GM03348 (cell line): ENCODE results near the gene RHEX.

Experiments used
- DNase-seq: peaks from one replicate; pipeline ENCODE4 v3.0.0; 2012; ENCODE audit warnings: low spot score

RHEX gene

DNA sequence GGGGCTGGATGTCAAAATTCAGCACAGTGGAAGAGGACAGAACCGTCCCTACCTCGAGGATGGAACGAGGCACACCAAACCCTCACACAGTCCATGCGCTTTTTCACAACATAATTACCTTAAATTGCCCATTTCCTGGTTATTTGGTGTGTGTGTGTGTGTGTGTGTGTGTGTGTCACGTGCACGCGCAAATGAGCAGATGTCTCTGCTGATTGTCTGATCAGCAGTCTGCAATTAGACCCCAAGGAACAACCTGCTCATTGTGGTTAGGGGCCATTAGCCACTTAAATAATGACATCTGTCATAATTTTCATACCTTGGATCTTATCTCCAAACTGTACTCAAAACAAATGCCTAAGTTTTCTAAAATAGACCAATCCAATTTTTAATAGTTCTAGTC lies 41.1 kb downstream of the RHEX start:
- no peak for DNase-seq

DNA sequence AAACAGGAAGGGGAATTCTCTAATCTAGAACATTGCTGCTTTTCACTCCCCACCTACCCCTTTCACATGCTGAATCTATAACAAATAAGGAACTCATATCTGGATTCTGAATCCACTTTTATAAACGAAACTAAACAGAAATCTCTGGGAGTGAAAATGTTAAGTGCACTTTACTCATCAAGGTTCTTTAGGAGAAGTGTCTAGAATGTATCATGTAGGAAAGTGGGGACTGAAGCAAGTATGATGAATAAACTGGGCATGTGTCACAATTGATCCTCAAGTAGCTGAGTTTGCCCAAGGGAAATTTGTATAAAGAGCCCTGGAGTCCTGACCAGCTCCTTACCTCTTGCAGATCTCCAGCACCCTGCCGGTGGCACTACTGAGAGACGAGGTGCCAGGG lies 44.4 kb downstream of the RHEX start:
- DNase-seq: no peak

DNA sequence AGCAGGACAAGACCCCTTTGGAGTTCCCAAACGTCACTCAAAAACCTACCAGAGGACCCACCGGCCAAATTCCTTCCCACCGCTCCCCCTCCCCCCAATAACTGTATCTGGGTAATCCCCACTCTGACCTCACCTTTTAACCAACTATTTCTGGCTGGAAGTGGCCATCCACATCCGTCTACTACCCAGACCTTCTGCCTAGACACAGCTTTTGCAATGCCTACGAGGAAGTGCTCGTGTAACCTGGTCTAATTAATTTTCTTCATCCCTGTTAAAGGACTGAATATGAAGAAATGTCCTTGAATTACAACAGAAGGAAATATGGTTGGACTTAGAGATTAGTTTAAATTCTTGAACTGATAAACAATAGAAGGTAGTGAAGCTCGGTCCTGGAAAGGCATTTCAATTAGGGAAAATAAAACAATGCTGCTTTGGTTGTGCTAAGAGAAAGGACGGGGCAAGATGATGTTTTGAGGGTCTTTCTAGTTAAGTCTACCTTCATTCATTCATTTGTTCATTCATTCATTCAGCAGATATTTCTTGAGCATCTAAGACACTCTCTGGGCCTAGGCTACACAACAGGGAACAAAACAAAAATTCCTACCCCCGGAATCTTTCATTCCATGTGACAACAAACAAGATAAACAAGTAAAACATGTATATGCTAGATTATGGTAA lies 45.4 kb downstream of the RHEX start:
- no peak for DNase-seq

DNA sequence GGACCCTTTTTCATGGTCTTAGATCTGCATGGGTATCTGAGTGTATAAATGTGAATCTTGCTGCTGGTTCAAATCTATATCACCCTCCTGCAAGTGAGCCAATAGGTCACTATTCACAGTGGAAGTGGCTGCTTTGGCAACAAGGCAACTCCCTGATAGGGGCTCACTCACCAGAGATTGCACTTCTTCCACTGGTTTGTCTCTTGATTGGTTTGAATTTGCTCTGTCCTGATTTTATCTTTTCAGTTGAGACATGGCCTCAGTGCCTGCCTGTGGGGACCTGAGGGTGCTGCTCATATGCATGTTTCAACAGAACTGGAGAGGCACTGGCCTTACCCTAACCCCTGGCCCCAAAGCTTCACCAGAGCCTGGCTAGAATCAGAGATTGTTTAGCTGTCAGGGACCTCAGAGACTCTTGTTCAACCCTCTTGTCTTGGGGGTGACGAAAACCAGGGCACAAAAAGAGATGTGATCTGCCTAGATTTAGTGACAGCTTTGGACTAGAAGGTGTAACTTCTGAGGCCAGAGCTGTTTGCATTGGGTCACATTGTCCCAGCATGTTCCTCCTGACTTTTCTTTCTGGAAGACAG lies 47.3 kb downstream of the RHEX start:
- no peak for DNase-seq

DNA sequence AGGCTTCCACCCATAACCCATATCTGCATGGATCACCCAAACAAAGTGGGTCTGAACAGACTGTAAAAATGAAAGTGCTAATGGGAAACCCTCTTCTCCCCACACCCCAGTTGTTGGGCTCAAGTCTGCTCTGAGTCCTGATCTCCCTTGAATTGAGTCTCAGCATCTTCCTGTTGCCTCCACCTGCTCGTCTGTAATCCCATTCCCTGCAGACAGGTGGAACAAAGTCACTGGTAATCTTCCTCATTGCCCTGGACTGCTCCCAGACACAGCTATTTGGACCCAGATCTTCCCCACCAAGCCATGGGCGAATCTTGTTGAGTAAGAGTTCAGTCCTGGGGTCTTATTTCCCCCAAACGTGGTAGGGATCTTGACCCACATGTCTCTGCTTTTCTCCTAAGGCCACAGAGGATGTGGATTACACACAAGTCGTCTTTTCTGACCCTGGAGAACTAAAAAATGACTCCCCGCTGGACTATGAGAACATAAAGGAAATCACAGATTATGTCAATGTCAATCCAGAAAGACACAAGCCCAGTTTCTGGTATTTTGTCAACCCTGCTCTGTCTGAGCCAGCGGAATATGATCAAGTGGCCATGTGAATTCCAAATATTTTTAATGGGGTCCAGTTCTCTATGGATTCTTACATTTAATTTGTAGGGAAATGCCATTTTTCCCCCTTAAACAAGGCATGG lies 48.5 kb downstream of the RHEX start:
- no peak for DNase-seq

DNA sequence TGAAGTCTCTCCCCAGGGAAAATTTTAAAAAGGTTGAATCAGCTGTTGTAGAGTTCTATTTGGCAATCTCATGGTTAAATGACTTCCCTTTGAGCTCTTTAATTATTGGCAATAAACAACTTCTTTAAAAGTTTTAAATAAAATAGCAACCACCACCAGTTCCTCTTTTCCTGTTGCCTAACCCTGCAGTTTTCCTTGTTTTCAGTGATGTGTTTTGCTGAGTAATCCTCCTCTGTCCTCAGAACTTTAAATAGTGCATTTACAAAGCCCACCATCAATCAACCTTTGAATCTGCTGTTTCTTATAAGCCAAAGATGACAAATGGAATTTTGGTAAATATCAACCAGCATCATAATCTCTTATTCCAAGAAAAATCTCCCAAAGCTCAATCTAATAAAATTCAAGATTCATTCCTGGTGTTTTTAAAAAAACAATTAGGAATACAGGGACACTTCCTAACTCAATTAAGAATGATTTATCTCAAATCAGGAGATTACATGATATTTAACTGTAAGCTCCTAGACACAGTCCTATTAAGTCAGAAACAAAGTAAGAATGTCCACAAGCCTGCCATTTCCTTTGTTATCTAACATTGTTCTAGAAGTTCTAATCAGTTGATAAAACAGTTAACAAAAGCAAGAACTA lies 49.4 kb downstream of the RHEX start:
- no peak for DNase-seq

DNA sequence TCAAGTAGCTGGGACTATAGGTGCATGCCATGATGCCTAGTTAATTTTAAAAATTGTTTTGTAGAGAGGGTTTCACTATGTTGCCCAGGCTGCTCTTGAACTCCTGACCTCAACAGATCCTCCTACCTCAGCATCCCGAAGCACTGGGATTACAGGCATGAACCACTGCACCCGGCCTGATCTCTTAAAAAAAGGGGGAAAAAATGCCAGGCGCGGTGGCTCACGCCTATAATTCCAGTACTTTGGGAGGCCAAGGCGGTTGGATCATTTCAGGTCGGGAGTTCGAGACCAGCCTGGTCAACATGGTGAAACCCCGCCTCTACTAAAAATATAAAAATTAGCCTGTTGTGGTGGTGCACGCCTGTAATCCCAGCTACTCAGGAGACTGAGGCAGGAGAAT lies 51.0 kb downstream of the RHEX start:
- DNase-seq: no peak

DNA sequence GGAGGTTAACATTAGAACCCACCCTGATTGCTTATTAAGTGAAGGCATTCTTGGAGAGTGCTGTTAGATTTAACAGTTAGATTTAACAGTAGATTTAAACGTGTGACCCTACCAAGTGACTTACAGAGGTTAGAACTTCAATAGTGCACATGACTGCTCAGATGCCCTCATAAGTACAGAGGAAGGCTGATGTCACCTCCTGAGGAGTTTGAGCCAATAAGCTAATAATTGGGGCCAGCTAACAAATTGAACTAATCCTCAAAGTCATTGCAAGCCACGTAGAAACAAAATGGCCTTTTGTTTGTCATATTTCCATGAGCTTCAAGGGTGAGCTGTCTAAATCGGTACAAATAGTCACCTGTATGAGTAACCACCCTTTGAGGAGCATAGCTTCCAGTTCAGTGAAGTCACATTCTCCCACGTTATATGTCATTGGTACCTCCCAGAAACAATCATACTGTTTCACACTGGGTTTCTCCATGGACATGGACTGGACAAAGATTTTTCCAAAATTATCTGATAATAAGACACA lies 52.6 kb downstream of the RHEX start:
- no peak for DNase-seq

DNA sequence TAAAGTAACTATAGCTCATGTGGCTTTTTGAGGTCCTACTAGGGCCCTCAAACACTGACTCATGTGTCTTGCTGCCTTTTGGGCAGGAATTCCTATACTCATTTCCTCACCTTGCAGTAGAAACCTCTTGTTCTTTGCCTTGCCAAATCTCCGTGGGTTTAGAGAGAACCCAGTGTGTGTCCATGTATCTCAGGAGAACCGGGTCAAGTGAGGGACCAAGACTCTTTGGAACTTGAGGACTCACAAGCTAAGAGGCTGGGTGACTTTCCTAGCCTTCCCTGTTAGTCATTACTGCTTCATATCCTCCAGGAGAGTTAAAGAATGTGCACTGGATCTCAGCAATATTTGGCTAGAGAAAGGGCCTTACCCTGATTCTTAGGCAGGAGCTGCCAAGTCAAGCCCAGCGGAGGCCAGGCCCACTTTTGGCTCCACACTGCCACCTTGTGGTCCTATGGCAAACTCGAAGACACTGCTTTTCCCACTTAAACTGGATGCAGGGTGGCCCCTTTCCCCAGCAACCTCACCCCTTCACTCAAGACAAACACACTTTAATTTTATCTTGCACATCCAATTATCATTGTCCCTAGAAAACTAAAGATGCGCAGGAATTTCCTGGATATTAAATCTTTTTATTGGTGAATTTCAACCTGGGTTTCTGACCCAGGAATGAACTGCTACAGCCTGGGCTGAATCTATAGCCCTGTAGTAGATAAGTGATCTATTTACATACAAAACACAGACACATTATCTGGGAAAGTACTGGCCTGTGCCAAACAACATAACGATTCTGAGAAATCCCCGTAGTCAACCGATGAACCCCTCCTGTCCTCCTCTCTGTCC lies 53.6 kb downstream of the RHEX start:
- peak; percentile 94 for DNase-seq

DNA sequence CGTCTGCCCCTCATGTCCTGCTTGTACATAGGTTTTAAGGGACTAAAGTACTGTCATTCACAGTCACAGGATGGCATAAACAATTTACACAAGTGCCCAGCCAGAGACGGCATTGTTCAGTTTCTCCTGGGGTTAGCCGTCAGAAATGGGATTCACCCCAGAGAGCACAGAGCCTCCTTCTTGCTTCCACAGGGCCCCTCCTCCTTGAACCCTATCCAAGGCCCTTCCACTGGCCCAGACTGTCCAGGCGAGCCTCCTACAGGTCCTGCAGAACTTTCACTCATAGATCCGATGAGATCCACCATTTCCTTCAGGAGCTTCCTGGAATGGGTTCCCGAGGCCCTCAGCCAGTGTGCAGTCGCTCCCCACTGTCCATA lies 54.2 kb downstream of the RHEX start:
- DNase-seq: no peak

DNA sequence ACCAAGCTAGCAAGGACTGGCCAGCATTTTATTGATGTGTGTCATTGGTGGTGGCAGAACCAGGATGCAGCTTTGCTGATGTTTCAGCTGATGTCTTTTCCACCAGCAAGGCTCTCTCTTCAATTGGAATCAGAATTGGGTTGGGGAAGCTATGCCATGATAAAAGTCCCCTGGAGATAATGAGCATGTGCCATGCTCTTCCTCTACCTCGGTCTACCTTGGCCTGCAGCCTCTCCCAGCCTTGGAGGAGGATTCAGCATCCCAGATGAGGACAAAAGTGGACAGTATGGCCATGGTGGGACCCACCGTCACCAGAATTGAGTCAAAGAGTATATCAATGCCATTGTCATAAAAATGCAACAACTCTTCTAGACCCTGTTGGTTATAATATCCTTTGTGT lies 55.7 kb downstream of the RHEX start:
- DNase-seq: no peak

DNA sequence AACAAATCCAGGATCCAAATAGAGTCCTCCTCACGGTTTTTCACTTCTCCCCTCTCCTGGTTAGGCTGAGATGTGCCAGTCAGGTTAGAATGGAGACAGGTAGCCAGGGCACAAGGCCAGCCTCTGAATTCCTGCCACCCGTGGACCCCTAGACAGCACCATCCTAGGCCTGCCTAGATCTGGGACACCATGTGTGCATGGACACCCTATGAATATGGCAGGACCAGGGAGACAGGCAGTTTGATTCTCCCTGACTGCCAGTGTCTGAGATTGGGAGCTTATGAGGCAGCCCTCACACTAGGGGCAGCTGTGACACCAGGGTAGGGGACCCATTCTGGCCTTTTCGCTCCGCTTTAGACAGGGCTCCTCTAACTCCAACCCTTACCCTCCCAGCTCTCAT lies 56.7 kb downstream of the RHEX start:
- DNase-seq: no peak

DNA sequence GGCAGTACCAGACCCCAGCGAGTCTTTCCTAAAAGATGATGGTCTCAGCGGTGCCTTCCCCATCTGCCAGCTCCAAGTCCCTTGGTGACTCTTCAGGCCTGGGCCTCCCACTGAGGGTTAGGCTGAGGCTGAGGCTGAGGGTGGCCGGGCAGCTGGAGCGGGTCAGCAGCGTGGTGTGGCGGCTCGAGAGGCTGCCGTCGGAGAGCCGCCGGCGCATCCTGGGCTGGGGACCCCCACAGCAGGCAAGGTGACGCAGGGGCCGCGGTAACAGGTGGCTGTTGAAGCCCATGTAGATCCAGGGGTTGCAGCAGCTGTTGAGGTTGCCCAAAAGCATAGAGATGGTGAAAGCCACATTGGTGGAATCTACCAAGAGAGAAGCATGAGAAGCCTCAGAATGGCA lies 57.2 kb downstream of the RHEX start:
- DNase-seq: no peak

DNA sequence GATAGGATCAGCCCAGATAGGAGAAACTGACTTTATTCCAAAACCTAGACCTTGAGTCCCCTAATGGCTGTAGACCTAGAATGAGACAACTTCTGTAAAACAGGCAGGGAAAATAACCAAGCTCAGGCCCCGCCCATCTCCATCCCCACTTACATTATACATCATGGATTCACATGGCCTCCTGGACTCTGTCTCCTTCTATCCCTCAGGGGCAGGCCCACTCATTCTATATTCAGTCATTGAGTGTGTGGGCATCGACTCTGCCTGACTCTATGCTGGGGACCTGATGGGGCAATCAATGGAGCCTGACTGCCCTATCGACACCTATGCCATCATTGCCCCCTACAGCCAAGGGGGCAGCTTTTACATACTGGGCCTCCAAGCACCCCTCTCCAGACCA lies 57.8 kb downstream of the RHEX start:
- DNase-seq: no peak

DNA sequence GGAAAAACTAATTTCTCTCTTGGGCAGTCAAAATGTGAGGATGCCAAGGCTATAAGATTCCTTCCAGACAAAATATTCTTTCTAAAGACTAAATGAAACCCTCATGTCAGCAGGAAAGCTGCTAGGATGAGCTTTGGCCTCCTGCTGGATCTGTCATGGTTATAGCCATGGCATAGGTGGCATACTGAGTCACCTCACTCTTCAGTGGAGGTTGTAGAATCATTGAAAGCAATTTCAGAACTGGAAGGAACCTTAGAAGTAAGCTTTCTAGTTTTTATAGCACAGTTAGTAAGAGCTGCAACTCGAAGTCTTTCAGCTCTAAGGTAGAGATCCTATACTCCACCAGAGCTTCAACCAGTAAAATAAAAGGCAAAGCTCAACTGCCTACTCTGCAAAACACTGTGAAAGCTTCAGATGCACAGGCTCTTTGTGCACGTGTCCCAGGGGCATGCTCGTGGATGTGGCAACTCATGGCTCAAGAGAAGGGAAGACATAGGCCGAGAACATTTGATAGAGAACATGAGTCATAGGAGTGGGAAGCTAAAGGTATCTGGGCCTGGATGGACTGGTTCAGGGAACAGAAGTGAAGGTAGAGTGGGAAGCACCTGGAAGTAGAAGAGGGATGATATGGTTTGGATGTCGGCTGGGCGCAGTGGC lies 58.4 kb downstream of the RHEX start:
- no peak for DNase-seq

DNA sequence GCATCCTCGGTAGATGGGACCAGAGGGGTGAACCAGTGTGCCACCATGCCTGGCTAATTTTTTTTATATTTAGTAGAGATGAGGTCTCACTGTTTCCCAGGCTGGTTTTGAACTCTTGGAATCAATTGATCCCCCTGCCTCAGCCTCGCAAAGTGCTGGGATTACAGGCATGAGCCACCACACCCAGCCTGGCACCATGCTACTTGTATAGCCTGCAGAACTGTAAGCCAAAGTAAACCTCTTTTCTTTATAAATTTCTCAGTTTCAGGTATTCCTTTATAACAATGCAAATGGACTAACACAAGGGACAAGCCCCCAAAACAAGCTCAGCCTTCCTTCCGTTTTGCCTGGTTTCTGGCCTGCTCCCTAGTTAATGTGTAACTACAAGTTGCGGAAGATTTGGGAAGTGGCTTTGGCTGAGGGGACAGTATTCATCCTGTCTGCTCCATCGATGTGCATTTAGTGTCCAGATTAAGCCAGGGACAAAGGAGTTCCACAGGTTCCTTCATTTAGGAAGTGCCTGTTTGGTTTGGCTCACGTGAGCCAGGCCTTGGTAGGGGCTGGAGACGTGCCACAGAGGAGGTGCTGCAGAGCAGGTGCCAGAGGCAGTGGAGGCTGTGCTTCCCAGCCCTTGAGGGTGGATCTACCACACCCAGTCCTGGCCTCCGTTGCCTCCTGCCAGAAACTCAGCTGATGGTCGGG lies 59.8 kb downstream of the RHEX start:
- DNase-seq: no peak

DNA sequence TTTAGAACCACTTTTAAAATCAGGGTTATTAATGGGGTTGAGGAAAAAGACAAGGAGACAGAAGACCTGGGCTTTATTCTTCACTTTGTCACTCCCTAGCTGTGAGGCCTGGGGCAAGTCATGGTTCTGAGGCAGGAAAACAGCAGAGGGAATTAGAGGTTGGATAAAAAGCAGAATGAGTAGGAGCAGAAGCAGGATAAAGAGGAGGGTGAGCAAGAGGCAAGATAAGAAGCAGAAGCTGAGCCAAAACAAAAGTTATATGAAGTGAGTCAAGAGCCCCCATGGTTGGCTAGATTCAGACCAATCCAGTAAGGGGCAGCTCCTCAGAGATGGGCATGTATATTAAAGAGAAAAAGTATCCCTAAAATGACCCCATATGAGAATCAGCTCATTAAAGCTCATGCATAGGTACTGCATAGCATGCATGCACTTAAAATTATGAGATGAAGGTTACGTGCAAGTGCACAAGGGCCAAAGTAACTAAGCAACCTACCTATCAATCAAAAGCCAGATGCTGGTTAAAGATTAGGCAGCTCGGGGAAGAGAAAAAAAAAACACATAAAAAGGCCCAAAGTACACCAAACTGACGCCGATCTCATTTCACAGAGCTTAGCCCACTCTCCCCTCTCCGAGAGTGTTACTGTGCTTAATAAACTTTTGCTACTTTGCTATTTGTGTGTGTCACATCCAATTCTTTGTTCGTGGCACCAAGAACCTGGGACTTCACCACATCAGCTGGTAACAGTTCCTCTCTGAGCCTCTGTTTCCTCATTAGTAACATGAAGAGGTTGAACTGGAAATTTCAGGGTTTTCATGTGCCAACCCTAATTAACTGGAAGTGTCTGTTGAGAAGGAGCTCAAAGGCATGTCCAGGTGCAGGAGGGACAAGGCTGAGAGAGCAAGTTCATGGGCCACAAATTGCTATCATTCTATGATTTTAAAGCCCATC lies 62.0 kb downstream of the RHEX start:
- DNase-seq: no peak

DNA sequence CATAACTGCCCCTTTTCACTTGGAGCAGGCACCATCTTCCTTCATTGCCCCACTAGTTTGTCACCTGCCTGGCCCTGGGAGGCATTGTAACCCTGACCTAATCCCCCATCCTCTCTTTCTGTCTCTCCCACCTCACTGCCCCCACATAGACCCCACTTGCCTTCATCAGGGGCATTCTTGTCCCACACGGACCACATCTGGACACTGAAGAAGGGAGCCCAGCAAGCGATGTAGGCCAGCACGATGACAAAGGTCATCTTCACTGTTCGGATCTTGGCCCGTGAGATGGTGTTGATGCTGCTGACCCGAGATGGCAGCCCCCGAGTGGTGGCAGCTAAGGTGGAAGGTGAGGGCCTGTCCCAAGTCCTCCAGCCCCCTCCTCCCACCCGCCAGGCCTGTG lies 62.8 kb downstream of the RHEX start:
- DNase-seq: no peak

DNA sequence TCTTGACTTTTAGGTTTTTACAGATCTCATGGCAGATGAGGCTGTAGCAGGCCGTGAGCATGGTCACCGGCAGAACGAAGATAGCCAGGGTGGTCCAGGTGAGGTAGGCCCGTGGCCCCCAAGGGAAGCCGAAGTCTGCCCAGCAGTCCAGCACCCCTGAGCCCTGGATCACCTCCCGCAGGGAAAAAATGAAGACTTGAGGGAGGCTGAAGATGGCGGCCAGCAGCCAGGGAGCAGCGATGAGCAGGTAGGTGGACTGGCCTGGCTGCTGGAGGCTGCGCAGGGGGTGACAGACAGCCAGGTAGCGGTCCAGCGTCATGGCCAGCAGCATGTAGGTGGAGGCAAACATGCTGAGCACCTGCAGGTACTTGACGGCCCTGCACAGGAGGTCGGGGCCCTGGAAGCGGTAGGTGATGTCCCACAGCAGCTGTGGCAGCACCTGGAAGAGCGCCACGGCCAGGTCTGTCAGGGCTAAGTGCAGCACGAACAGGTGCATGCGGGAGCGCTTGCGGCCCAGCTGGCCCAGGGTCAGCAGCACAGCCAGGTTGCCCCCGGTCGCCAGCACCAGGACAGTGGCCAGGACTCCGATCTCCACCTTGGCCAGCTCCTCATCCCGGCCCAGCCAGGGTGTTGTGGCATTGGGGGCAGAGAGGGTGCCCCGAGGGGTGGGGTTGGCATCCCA lies 63.4 kb downstream of the RHEX start:
- no peak for DNase-seq
